ENCODE results near the gene BICD1. TPM values are rescaled to one million over a fixed set of nuclear protein-coding genes. Genes with fewer than 3 reads are reported as not detected.

BICD1 gene
- total RNA-seq, 1 experiment from 2014 or later = 9.2 TPM

DNA sequence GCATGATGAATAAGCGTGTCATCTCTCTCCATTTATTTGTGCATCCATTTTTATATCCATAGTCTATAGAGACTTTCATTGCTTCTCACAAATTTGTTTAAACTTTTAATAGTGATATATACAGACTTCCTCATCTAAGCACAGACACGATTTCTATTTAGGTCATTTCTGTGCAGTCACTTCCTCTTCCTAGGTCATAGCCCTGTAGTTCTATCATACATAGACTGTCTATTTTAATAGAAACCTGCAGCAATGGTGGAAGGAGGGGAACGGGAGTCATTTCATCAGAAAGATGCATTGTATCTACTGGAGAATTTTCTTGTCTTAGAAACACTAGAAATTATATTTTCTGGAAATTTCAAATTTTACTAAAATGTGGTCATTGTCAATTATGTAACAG, 159.3 kb downstream of the BICD1 start:
- H3K27ac ChIP-seq (ENCODE audit: low read length) = no peak overlapping the region
- 0 out of 2 replicates have a peak, but pooled peaks cover under 1% of the 10 kb centered on the region for H3K4me1 ChIP-seq (ENCODE audit: insufficient read depth, low read length)
- no peak overlapping the region for H3K4me3 ChIP-seq (ENCODE audit: low read length)
- DNase-seq (no peak), ATAC-seq (no peak)
- BruUV-seq (replicated peaks) = no TSS peak
- no peaks in the 10 kb centered on the region for H3K9me3 ChIP-seq (ENCODE audit: low read length)
- H3F3A ChIP-seq (ENCODE audit: low read length, unreplicated experiment) = no peaks in the 10 kb centered on the region
- H3K36me3 ChIP-seq (ENCODE audit: low read depth, low read length) = no peaks in the 10 kb centered on the region
- no peak for TF ChIP-seq EZH2 (IDR thresholded peaks at IDR 0.05; ENCODE audit: low read length, unreplicated experiment)
- no peak for TF ChIP-seq CTCF (conservative IDR thresholded peaks at IDR 0.05; ENCODE audit: low read depth, low read length)
- no peak for TF ChIP-seq EZH2phosphoT487 (IDR thresholded peaks at IDR 0.05; ENCODE audit: borderline replicate concordance, low read length)
- POLR2A ChIA-PET (ENCODE audit: unreplicated experiment) = interaction anchor here (0.6 kb wide), 1 partner anchor 151 kb away, joined by 6 read pairs; no protein-coding TSS in a partner anchor
- intact Hi-C loops (cut with micrococcal nuclease) = no loop called here
- no peak overlapping the region for H3K9ac ChIP-seq (ENCODE audit: low read length)
- H3K27me3 ChIP-seq (ENCODE audit: low read length) = no peaks in the 10 kb centered on the region
- no peaks in the 10 kb centered on the region for H3K9me2 ChIP-seq (replicated peaks; ENCODE audit: low read length)
- CTCF ChIA-PET = no interaction called here
- H2AFZ ChIP-seq (ENCODE audit: low read length) = no peak overlapping the region
- H3K79me2 ChIP-seq (ENCODE audit: low read length) = no peaks in the 10 kb centered on the region
- no peak overlapping the region for H3K4me2 ChIP-seq (ENCODE audit: low read length)
- no peaks in the 10 kb centered on the region for H4K20me1 ChIP-seq (ENCODE audit: low read length)

- Histone ChIP-seq H2AFZ (ENCODE audit: low read length) (no peak overlapping the region), H3K9me3 (ENCODE audit: low read length) (no peaks in the 10 kb centered on the region), H3K27ac (ENCODE audit: low read length) (no peak overlapping the region), H3K79me2 (ENCODE audit: low read length) (no peaks in the 10 kb centered on the region), H3K9me2 (replicated peaks; ENCODE audit: low read length) (no peaks in the 10 kb centered on the region), H4K20me1 (ENCODE audit: low read length) (no peaks in the 10 kb centered on the region), H3K9ac (ENCODE audit: low read length) (no peak overlapping the region), H3K27me3 (ENCODE audit: low read length) (no peaks in the 10 kb centered on the region), H3K36me3 (ENCODE audit: low read depth, low read length) (no peaks in the 10 kb centered on the region), H3K4me1 (ENCODE audit: insufficient read depth, low read length) (peaks cover 8% of the 10 kb centered on the region), H3K4me2 (ENCODE audit: low read length) (no peak overlapping the region), H3K4me3 (ENCODE audit: low read length) (no peak overlapping the region), H3F3A (ENCODE audit: low read length, unreplicated experiment) (no peaks in the 10 kb centered on the region)
- intact Hi-C loops (cut with micrococcal nuclease) = no loop called here
- ATAC-seq (no peak), DNase-seq (no peak)
- TF ChIP-seq EZH2 (IDR thresholded peaks at IDR 0.05; ENCODE audit: low read length, unreplicated experiment) (no peak), CTCF (conservative IDR thresholded peaks at IDR 0.05; ENCODE audit: low read depth, low read length) (no peak), EZH2phosphoT487 (IDR thresholded peaks at IDR 0.05; ENCODE audit: borderline replicate concordance, low read length) (no peak)
- ChIA-PET CTCF (no interaction called here), POLR2A (ENCODE audit: unreplicated experiment) (no interaction called here)
- no TSS peak for BruUV-seq (replicated peaks)
Observed at GRCh38 chr12:32266756-32267155, 160.1 kb downstream of the BICD1 start.

GRCh38 chr12:32270818-32271710, 164.4 kb downstream of the BICD1 start:
- TF ChIP-seq EZH2phosphoT487 (IDR thresholded peaks at IDR 0.05; ENCODE audit: borderline replicate concordance, low read length) = no peak
- no peak for TF ChIP-seq CTCF (conservative IDR thresholded peaks at IDR 0.05; ENCODE audit: low read depth, low read length)
- no peak for TF ChIP-seq EZH2 (IDR thresholded peaks at IDR 0.05; ENCODE audit: low read length, unreplicated experiment)
- DNase-seq = peak; percentile 27
- Histone ChIP-seq H3F3A (ENCODE audit: low read length, unreplicated experiment) (no peaks in the 10 kb centered on the region), H3K4me1 (ENCODE audit: insufficient read depth, low read length) (peaks cover 27% of the 10 kb centered on the region), H3K4me3 (ENCODE audit: low read length) (no peak overlapping the region), H3K27ac (ENCODE audit: low read length) (no peak overlapping the region), H3K36me3 (ENCODE audit: low read depth, low read length) (no peaks in the 10 kb centered on the region), H3K79me2 (ENCODE audit: low read length) (no peaks in the 10 kb centered on the region), H3K9me2 (replicated peaks; ENCODE audit: low read length) (no peaks in the 10 kb centered on the region), H4K20me1 (ENCODE audit: low read length) (no peaks in the 10 kb centered on the region), H3K9me3 (ENCODE audit: low read length) (no peaks in the 10 kb centered on the region), H3K9ac (ENCODE audit: low read length) (no peak overlapping the region), H2AFZ (ENCODE audit: low read length) (0 out of 2 replicates have a peak overlapping the region, but pooled peaks have one; percentile 55), H3K4me2 (ENCODE audit: low read length) (peak overlapping the region; percentile 44), H3K27me3 (ENCODE audit: low read length) (no peaks in the 10 kb centered on the region)
- ChIA-PET CTCF (no interaction called here), POLR2A (ENCODE audit: unreplicated experiment) (interaction anchor here (0.7 kb wide), 1 partner anchor 40 kb away, joined by 3 read pairs; no protein-coding TSS in a partner anchor)
- no TSS peak for BruUV-seq (replicated peaks)
- intact Hi-C loops (cut with micrococcal nuclease) = no loop called here
- no peak for ATAC-seq
